CD14-positive monocyte (primary cell): Measurements from ENCODE around the gene IRF4. TPM values are rescaled to one million over a fixed set of nuclear protein-coding genes. Genes with fewer than 3 reads are reported as not detected.
A peak's percentile ranks its signal among the peaks of the same experiment; 100 is the strongest.

Source experiments
- DNase-seq, 3 donors: peaks; one replicate each; pipeline ENCODE4 v3.0.0-alpha.2; 2011 to 2022
- H2AFZ ChIP-seq: 2 replicates; pipeline ENCODE4 v1.6.0; 2012; ENCODE audit warnings: mild to moderate bottlenecking, low read depth, low read length, inconsistent platforms; ENCODE audit not compliant: insufficient read depth, poor library complexity, severe bottlenecking
- H3K27ac ChIP-seq, 2 donors: 1 replicate in 1 of 2; 2 replicates in 1 of 2; pipeline ENCODE4 v1.5.1; 2012 to 2013; ENCODE audit warnings: low read length in 2 of 2, control low read depth in 1 of 2, inconsistent platforms in 1 of 2, low read depth in 1 of 2, mild to moderate bottlenecking in 1 of 2
- H3K27me3 ChIP-seq, 2 donors: one replicate each; pipeline versions ENCODE4 v1.6.0 to v1.6.1; 2011 to 2013; ENCODE audit warnings: low read length in 2 of 2; ENCODE audit not compliant: control insufficient read depth in 2 of 2, insufficient read depth in 2 of 2
- H3K36me3 ChIP-seq, 2 donors: replicated peaks in 1 of 2; 1 replicate in 1 of 2; 2 replicates in 1 of 2; pipeline versions ENCODE4 v1.5.1 to v1.6.1; 2012 to 2013; ENCODE audit warnings: low read length in 2 of 2, control low read depth in 1 of 2, inconsistent platforms in 1 of 2, mild to moderate bottlenecking in 1 of 2; ENCODE audit not compliant: insufficient read depth in 2 of 2, control insufficient read depth in 1 of 2
- H3K4me1 ChIP-seq, 2 donors: 1 replicate in 1 of 2; 2 replicates in 1 of 2; pipeline versions ENCODE4 v1.5.1 to v1.6.1; 2012 to 2013; ENCODE audit warnings: low read length in 2 of 2, control low read depth in 1 of 2, inconsistent platforms in 1 of 2, mild to moderate bottlenecking in 1 of 2, moderate library complexity in 1 of 2; ENCODE audit not compliant: insufficient read depth in 2 of 2, control insufficient read depth in 1 of 2
- H3K4me2 ChIP-seq: replicated peaks from 2 replicates; pipeline ENCODE3; 2012; ENCODE audit warnings: low read length, moderate library complexity, mild to moderate bottlenecking; ENCODE audit not compliant: poor library complexity, severe bottlenecking; ENCODE audit errors: extremely low read depth
- H3K4me3 ChIP-seq, 3 experiments: fragments of 200-600 bp in 1 of 3; sonication (generic) in 1 of 3; replicated peaks in 1 of 3; 1 replicate in 2 of 3; 2 replicates in 1 of 3; pipeline ENCODE4 v1.5.1; 2011 to 2013; ENCODE audit warnings: low read length in 3 of 3, mild to moderate bottlenecking in 3 of 3, control low read depth in 2 of 3, low read depth in 2 of 3, inconsistent platforms in 1 of 3, moderate library complexity in 1 of 3
- H3K79me2 ChIP-seq: 2 replicates; pipeline ENCODE4 v1.6.0; 2012; ENCODE audit warnings: mild to moderate bottlenecking, control low read depth, inconsistent platforms, low read length, moderate library complexity; ENCODE audit not compliant: insufficient read depth
- H3K9ac ChIP-seq: 2 replicates; pipeline ENCODE4 v1.6.0; 2017; ENCODE audit warnings: low read length, mild to moderate bottlenecking; ENCODE audit not compliant: insufficient read depth, poor library complexity, severe bottlenecking
- H3K9me3 ChIP-seq, 2 donors: replicated peaks in 1 of 2; 1 replicate in 1 of 2; 2 replicates in 1 of 2; pipeline versions ENCODE4 v1.5.1 to v1.6.1; 2012 to 2013; ENCODE audit warnings: low read length in 2 of 2, control low read depth in 1 of 2; ENCODE audit not compliant: control insufficient read depth in 1 of 2, insufficient read depth in 1 of 2
- H4K20me1 ChIP-seq: 2 replicates; pipeline ENCODE4 v1.6.0; 2012; ENCODE audit warnings: mild to moderate bottlenecking, low read length, control low read depth, moderate library complexity; ENCODE audit not compliant: insufficient read depth
- H3K27ac Mint-ChIP-seq, 7 donors: one replicate each; pipeline ENCODE4 v1.8.0; 2020; ENCODE audit warnings: mild to moderate bottlenecking in 7 of 7, mixed read lengths in 7 of 7, moderate library complexity in 6 of 7, inconsistent platforms in 2 of 7
- H3K27me3 Mint-ChIP-seq, 3 donors: one replicate each; pipeline ENCODE4 v1.8.0; 2021 to 2022; ENCODE audit warnings: low read depth in 3 of 3, mild to moderate bottlenecking in 3 of 3, mixed read lengths in 3 of 3, moderate library complexity in 3 of 3, inconsistent platforms in 1 of 3
- H3K36me3 Mint-ChIP-seq, 2 donors: one replicate each; pipeline ENCODE4 v1.8.0; 2020; ENCODE audit warnings: mixed read lengths in 2 of 2, inconsistent platforms in 1 of 2, mild to moderate bottlenecking in 1 of 2
- H3K4me1 Mint-ChIP-seq: one replicate; pipeline ENCODE4 v1.8.0; 2020; ENCODE audit warnings: mild to moderate bottlenecking, mixed read lengths
- H3K4me3 Mint-ChIP-seq, 2 donors: one replicate each; pipeline ENCODE4 v1.8.0; 2020; ENCODE audit warnings: mild to moderate bottlenecking in 2 of 2, mixed read lengths in 2 of 2, moderate library complexity in 1 of 2
- H3K9me3 Mint-ChIP-seq, 7 donors: one replicate each; pipeline ENCODE4 v1.8.0; 2020 to 2022; ENCODE audit warnings: mixed read lengths in 7 of 7, mild to moderate bottlenecking in 6 of 7, moderate library complexity in 6 of 7, inconsistent platforms in 2 of 7
- CTCF ChIP-seq: fragments of 200-600 bp; IDR thresholded peaks from one replicate; pipeline ENCODE4 v1.8.0; 2022; ENCODE audit warnings: antibody characterized with exemption, mild to moderate bottlenecking
- WGBS: methylation state at CpG from one replicate; pipeline ENCODE4 v1.1.5; 2013; ENCODE audit warnings: missing lambda C conversion rate; ENCODE audit not compliant: insufficient coverage; 5-methylcytosine and 5-hydroxymethylcytosine counted together
- intact Hi-C, 2 donors: fragments of 100-400 bp; cut with micrococcal nuclease; formaldehyde crosslinking; loops; one replicate each; pipeline versions ENCODE4 v1.15.0 to v1.15.1; 2023
- polyA plus RNA-seq, 3 donors: library from polyadenylated mRNA; depleted of rRNA in 1 of 3; unstranded in 2 of 3; stranded (reverse) in 1 of 3; fragments of 300-500 nt in 2 of 3; fragments of >200 nt in 1 of 3; fragmentation: Illumina TruSeq in 2 of 3; gene quantifications; 1 replicate in 2 of 3; 2 replicates in 1 of 3; pipeline ENCODE4 v1.2.3, GENCODE V29; 2012 to 2021

The IRF4 gene
- polyA plus RNA-seq, 3 donors, result 3.0 to 13.6 (median 6.4) TPM

GRCh38 chr6:431986-432385, 40.4 kb downstream of the IRF4 start:
- TF ChIP-seq CTCF, result no peak
- Histone ChIP-seq H4K20me1 (no peaks in the 10 kb centered on the region), H3K27me3 (no peaks in the 10 kb centered on the region), H3K4me2 (no peak overlapping the region), H3K4me3 (no peak overlapping the region), H3K79me2 (no peaks in the 10 kb centered on the region), H3K9me3 (no peaks in the 10 kb centered on the region), H3K27ac (no peak overlapping the region), H3K36me3 (no peaks in the 10 kb centered on the region), H3K4me1 (peaks cover 0 to 5% of the 10 kb centered on the region in 2 donors), H2AFZ (no peak overlapping the region), H3K9ac (no peak overlapping the region)
- Mint-ChIP-seq H3K36me3 (no peaks in the 10 kb centered on the region), H3K27ac (no peak overlapping the region), H3K27me3 (peaks cover 1 to 13% (median 7%) of the 10 kb centered on the region in 3 donors), H3K4me1 (peaks cover 4% of the 10 kb centered on the region), H3K9me3 (peaks cover 0 to 3% (median 0%) of the 10 kb centered on the region in 7 donors), H3K4me3 (peak overlapping the region in 1 of 2 donors; percentile 11)
- DNase-seq, result no peak
- intact Hi-C loops, result no loop called here
- WGBS, result no CpG with 5 or more reads among the region's 6 CpGs

- Histone ChIP-seq H2AFZ (peak overlapping the region; percentile 65), H3K27ac (no peak overlapping the region), H3K9me3 (no peaks in the 10 kb centered on the region), H3K27me3 (no peaks in the 10 kb centered on the region), H3K36me3 (no peaks in the 10 kb centered on the region), H3K4me3 (no peak overlapping the region), H3K79me2 (no peaks in the 10 kb centered on the region), H3K4me2 (no peak overlapping the region), H4K20me1 (no peaks in the 10 kb centered on the region), H3K4me1 (peaks cover 0 to 5% of the 10 kb centered on the region in 2 donors), H3K9ac (no peak overlapping the region)
- no peak for TF ChIP-seq CTCF
- Mint-ChIP-seq H3K4me3 (peak overlapping the region in 1 of 2 donors; percentile 70), H3K9me3 (peaks cover 0 to 3% (median 0%) of the 10 kb centered on the region in 7 donors), H3K4me1 (peaks cover 4% of the 10 kb centered on the region), H3K27me3 (peaks cover 1 to 13% (median 1%) of the 10 kb centered on the region in 3 donors), H3K36me3 (no peaks in the 10 kb centered on the region), H3K27ac (no peak overlapping the region)
- DNase-seq, result no peak
- over 99% methylated on average over 8 of the region's 14 CpGs for WGBS
- intact Hi-C loops, result no loop called here
Observed at GRCh38 chr6:434051-434705, 42.6 kb downstream of the IRF4 start.
